HG03025 (cell line): ENCODE data around the gene NPIPA5.
"Not testable (repeated sequence)": the region's sequence is repeated elsewhere in the genome, so short reads cannot be mapped to it uniquely, and the experiment has no call there.

Experiments used
- ATAC-seq: cut with Tn5 transposase; IDR thresholded peaks from one replicate; pipeline ENCODE4 v1.9.1; 2021; ENCODE audit warnings: mild to moderate bottlenecking, moderate library complexity; ENCODE audit not compliant: unreplicated experiment, low FRiP score

Gene NPIPA5

DNA sequence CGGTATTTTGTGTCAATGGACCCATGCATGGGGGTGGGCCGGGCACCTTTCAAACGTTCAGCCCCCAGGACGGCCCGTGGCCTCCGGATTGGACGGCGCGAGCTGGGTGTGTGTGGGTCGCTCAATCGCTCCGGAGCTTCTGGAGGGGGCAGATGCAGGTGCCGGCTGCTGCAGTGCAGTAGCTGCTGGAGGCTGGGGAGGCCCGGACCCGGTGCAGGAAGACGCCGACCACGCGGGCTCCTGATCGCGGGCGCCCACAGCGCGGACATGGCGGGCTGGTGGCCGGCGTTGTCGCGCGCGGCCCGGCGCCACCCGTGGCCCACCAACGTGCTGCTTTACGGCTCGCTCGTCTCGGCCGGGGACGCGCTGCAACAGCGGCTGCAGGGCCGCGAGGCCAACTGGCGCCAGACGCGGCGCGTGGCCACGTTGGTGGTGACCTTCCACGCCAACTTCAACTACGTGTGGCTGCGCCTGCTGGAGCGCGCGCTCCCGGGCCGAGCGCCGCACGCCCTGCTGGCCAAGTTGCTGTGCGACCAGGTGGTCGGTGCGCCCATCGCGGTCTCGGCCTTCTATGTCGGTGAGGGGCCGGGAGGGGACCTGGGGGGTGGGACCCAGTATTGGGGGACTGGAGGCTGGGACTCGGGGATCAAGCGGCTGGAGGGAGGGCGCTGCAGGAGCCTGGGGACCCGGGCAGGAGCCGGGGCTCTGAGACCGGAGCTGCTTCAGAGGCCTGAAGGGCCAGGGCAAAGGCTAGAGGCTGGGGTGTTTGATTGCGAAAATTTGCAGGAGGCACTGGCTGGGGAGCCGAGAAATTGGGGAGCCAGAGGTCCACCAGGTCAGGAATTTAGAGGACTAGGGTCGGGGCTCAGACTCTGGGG, 17.8 kb upstream of the NPIPA5 start, which contains the start of gene MPV17L:
MPV17L (plus strand) TSS at position 124 of the 878 bp plus-strand sequence; CDS start at position 268, 144 bp downstream.
- ATAC-seq: not testable (repeated sequence)

DNA sequence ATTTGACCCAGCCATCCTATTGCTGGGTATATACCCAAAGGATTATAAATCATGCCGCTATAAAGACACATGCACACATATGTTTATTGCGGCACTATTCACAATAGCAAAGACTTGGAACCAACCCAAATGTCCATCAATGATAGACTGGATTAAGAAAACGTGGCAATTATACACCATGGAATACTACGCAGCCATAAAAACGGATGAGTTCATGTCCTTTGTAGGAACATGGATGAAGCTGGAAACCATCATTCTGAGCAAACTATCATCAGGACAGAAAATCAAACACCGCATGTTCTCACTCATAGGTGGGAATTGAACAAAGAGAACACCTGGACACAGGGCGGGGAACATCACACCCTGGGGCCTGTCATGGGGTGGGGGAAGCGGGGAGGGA, 14.9 kb upstream of the NPIPA5 start:
- ATAC-seq: not testable (repeated sequence)

DNA sequence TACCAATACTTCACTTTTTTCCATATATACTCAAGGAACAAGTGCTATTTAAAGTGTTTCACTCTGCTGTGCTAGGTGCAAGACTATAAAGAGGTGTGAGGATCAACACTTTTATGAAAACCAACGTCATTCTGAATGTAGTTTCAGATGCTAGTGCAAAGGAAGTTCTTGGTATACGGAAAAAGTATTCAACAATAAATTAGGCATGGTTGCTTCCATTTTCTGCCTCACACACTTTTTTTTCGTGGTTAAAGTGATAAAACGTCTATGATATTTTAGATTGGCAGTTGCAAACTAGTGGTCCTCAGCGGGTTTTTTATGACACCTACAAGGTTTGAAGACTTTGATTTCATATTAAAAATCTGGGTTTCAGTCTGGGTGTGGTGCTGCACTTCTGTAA, 11.8 kb upstream of the NPIPA5 start:
- ATAC-seq: not testable (repeated sequence)

DNA sequence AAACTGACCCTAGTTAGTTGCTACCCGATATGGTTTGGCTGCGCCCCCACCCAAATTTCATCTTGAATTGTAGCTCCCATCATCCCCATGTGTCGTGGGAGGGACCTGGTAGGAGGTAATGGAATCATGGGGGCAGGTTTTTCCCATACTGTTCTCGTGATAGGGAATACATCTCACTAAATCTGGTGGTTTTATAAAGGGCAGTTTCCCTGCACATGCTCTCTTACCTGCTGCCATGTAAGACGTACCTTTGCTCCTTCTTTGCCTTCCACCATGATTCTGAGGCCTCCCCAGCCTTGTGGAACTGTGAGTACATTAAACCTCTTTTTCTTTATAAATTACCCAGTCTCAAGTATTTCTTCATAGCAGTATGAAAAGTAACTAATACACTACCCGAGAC, 10.0 kb upstream of the NPIPA5 start:
- ATAC-seq: not testable (repeated sequence)

DNA sequence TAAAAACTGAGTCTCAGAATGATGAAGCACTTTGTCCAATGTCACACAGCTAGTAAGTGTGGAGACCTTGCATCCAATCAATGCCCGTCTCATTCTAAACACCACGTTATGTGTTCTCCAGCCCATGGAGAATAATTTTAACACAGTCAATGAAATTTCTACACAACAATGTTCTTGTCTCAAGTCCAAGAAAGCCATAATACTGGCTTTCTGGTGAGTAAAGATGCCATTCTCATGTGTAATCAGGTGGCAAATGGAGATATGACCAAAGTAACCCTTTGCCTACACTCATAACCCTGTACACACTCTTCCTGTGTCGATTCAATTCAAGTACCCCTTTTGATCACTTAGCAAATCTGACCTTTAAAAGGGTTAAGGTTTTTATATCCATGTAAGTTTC, 4.7 kb upstream of the NPIPA5 start:
- not testable (repeated sequence) for ATAC-seq

DNA sequence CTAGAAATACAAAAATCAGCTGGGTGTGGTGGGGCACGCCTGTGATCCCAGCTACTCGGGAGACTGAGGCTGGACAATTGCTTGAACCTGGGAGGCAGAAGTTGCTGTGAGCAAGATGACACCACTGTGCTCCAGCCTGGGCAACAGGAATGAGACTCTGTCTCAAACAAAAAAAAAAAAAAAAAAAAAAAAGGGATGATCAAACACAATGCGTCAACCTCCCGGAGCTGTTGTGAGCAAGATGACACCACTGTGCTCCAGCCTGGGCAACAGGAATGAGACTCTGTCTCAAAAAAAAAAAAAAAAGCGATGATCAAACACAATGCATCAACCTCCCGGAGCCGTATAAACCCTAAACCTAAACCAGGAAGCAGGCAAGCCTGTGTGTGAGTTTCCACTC, 20.6 kb downstream of the NPIPA5 start:
- not testable (repeated sequence) for ATAC-seq

DNA sequence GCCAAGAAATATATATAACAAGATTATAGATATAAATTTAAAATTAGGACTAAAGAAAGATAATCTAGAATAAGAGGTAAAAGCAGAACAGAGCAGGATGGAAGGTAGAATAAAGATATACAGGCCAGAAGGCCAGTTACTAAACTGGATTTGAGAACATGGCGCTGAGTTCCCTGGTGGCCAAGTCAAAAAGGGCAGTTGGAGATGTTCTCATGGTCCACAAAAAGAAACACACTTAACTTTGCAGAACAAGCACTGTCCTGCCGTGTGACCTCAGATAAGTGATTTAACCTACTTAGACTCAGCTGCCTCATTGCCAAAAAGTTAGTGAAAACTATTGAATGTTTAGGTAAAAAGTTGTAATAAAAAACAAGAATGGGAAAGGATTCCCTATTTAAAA, 23.2 kb downstream of the NPIPA5 start:
- ATAC-seq: not testable (repeated sequence)

DNA sequence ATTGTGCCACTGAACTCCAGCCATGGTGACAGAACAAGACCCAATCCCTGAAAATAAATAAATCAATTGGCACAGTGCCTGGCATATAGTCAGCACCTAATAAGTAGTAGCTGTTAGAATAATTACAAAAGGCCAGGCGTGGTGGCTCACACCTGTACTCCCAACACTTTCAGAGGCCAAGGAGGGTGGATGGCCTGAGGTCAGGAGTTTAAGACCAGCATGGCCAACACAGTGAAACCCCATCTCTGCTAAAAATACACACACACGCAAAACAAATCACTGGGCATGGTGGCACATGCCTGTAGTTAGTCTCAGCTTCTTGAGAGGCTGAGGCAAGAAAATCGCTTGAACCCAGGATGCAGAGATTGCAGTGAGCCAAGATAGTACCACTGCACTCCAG, 25.2 kb downstream of the NPIPA5 start:
- ATAC-seq: not testable (repeated sequence)

DNA sequence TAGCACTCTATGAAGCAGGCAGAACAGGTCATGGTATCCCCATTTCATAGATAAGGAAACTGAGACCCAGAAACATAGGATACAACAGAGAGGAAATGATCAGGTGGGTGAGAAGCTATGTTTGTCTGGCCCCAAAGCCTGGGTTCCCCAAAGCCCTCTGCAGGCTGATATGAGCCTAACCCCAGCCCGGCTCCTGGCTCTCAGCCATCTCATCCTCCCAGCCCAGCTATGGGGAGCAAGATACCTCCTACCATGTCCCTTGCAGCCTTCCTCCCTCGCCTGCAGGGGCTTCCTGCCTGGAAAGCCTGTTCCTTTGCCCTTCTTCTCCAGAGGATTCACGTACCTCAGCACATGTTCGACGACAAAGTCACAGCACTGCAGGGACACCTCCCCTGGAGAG, 26.3 kb downstream of the NPIPA5 start:
- not testable (repeated sequence) for ATAC-seq

DNA sequence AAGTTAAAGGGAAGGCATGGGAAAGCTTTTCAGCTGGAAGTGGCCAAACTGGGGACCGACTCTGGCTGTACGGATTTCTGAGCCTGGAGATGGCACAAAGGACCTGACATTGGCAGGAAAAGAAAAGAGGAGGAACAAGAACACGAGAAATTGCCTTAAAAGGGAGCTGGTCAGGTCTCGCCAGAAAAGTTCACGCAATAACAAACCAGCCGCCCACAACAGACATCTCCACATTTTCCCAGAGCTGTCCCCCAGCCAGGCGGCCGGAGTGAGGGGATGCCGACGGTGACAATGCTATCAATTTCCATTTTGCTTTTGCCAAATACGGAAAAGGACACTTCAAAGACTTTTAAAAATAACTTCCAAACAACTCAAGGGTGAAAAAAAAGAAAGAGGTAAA, 26.8 kb downstream of the NPIPA5 start:
- not testable (repeated sequence) for ATAC-seq

DNA sequence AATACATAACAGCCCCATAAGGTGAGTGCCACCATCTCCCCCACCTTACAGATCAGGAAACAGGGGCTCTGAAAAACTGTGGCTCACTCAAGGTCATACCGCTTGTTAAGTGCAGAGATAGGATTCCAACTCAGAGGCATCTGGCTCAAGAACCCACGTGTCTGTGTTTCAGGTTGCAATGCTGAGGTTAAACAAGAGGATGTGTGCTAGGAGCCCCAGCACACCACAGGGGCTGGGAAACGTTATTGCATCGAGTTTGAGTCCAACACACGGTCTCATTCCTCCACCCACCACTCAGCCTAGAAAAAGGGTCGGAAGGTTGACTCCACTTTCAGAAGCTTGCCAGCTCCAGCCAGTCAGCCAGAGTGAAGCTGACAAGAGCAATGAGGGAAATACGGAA, 29.4 kb downstream of the NPIPA5 start:
- not testable (repeated sequence) for ATAC-seq

DNA sequence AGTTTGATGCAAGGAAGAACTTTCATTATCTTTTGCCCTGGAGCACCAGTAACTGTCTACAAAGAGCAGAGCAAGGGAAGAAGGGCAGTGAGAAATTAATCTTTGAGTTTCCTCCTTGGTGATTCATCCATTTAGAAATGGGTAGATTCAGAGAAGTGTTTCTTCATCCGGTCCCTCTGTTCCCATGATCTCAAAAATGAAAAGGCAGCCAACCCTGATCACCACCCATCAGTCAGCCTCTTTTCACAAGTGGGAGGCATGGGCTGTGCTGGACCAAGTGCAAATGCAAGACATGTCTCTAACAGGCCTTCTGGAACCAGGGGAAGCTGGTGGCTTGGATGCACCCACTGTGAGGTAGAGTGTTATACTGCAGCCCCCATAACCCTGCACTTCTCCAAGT, 35.8 kb downstream of the NPIPA5 start:
- ATAC-seq: not testable (repeated sequence)

DNA sequence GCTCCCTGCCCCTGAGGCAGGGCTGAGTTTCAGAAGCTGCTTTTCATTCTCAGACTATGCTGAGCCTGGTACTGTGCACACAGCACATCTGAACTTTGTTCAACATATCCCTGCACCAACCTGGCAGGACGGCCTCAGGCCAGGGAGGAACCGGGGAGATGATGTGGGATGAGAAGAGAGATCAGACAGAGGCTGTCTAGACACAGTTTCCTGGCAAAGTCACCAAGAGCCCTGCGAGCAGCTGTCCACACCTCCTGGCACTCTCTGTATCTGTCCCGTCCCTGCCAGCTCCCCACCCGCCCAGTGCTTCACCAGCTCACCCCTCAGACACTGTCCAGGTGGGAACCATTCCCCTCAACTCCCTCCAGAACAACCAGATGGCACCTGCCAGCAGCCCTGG, 39.1 kb downstream of the NPIPA5 start:
- not testable (repeated sequence) for ATAC-seq

DNA sequence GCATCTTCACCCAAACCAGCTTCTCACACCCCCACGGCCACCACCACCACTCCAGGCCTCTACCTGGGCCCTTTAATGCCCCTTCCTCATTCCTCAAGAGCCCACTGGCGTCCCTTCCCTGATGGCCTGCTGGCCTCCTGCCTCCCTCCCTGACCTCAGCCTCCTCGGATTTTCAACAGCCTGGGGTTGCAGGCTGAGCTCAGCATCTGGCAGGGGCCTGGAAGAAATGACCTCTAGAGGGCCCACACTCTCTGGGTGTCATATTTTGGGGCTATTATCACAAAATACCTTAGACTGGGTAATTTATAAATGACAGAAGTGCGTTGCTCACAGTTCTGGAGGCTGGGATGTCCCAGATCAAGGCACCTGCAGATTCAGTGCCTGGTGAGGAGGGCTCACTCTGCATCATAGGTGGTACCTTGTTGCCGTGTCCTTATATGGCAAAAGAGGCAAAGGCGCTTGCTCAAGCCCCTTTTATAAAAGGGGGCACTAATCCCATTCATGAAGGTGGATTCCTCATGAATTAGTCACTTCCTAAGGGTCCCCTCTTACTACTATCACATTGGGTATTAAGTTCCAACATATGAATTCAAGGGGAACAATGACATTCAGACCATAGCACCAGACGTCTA, 40.0 kb downstream of the NPIPA5 start:
- ATAC-seq: not testable (repeated sequence)

DNA sequence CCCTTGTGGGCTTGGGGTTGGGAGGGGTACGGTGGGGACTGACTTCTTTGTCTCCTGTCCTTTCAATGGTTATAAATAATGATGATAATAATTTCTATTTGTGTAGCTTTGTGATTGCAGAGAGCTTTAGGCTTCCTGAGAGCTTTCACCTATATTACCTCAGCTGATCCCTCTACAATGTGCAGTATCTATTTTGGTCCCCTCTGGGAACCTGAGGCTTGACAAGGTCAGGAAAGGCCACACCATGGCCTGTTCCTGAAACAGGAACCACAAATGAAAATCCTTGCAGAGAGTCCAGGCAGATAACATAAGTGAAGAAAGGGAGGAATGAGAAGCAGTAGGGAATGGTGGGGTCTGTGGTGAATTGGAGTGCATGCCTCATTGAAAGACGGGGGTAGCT, 42.5 kb downstream of the NPIPA5 start:
- not testable (repeated sequence) for ATAC-seq

DNA sequence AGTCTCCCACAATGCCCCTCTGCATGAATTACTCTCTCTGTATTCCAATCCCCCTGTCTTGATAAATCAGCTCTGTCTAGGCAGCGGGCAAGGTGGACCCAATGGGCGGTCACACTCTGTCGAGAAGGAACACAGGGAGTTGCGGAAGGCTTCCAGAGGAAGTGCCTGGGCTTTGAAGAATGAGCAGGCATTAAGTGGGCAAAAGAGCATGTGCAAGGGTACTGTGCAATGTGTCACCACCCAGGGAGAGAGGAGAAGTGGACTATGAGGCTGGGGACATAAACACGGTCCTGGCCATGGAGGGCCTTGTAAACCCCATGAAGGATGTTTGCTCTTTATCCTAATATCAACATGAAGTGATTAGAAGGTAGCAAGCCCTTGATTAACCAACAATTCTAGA, 44.1 kb downstream of the NPIPA5 start:
- ATAC-seq: not testable (repeated sequence)

DNA sequence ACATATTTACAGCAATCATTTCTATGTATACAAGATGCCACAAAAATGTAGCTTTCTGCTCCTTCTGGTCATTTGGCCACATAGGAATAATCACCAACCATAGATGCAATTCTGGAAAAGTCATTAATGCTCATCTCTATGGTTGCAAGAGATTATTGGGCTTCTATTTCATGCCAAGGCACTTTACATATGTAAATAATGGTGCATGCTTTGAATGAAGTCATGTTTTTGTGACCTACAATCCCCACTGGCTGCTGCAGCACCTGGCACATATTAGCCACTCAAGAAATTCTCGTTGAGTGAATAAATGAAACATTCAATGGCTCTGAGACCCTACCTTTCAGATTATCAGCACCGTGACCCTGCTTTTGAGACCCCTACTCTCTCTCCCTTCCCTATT, 47.1 kb downstream of the NPIPA5 start:
- not testable (repeated sequence) for ATAC-seq

DNA sequence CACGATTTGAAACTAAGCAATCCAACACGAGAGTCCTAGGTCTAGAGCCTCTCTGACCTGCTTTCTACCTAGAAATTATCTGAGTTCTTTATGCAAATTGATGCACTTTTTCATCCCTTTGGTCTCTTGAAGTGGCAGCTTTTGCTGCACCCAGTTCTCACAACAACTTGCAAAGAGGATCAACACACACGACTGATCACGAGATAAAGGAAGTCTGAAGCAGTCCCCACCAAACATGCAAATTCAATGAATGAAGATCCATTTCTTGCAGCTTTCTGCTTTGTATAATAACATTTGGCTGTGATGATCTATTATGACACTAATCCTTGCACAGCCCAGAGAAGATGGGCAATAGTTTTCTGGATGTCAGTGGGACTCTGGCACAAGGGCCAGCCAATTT, 53.1 kb downstream of the NPIPA5 start:
- ATAC-seq: not testable (repeated sequence)

DNA sequence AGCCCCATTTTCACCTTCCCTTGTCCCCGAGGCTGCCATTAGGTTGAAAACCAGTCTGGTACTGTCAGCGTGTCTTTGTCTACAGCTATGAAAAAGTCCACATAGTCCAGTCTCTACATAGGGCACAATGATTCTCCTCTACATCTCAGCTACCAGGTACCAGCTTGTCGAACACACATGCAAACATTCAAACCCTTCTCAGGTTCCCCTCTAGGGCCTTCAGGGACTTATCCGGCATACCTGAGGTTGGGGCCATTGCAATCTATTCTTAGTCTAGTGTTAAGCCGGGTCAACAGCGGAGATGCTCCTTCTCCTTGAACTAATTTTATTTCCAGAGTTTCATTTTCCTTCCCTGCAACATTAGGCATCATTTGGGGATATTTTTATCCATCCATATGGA, 54.7 kb downstream of the NPIPA5 start:
- not testable (repeated sequence) for ATAC-seq

DNA sequence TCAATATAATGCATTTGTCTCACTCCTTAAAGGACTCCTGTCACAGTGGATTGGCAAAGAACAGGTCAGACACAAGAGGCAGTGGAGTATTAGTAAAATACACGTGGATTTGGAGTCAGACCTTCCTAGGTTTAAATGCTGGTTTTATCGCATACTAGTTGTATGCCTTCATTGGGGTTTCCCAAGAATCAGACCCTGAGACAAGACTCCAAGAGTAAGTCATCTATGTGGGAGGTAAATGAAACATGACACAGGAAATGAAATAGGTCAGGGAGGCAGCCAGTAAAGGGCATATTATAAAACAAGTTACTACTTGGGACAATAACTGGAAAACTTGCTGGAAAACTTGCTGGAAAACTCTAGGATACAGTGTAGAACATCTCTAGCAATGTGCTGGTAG, 56.9 kb downstream of the NPIPA5 start:
- not testable (repeated sequence) for ATAC-seq

DNA sequence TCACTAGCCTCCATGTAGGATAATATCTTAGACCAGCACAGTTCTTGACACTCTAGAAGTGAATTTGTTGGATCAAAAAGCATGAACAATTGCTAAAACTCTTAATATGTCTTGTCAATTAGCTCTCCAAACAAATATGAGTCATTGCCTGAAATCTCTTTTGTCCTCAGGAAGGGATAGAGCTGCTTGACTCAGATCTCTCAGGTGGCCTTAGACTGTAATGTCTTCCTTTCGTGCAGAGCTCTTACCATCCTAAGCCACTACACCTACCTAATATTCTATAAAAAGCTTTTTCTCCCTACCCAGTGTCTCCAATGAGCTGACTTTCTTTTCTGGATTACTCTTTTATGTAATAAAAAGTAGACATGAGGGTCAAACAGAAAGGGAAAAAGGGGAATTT, 63.5 kb downstream of the NPIPA5 start:
- not testable (repeated sequence) for ATAC-seq
